GM10266 (cell line): ENCODE measurements around the gene KCTD16.

Experiments
- DNase-seq: peaks from one replicate; pipeline ENCODE4 v3.0.0; 2012; ENCODE audit errors: extremely low spot score
- TF ChIP-seq, protein P1 (sequence below): IDR thresholded peaks from 2 replicates; pipeline ENCODE4 v1.5.1; 2012; ENCODE audit warnings: mild to moderate bottlenecking, low read depth; ENCODE audit not compliant: control insufficient read depth, insufficient read depth; ENCODE audit errors: missing control alignments

KCTD16 gene

GRCh38 chr5:144304688-144305087, 134.0 kb downstream of the KCTD16 start:
- no peak for DNase-seq
- TF ChIP-seq, protein P1, sequence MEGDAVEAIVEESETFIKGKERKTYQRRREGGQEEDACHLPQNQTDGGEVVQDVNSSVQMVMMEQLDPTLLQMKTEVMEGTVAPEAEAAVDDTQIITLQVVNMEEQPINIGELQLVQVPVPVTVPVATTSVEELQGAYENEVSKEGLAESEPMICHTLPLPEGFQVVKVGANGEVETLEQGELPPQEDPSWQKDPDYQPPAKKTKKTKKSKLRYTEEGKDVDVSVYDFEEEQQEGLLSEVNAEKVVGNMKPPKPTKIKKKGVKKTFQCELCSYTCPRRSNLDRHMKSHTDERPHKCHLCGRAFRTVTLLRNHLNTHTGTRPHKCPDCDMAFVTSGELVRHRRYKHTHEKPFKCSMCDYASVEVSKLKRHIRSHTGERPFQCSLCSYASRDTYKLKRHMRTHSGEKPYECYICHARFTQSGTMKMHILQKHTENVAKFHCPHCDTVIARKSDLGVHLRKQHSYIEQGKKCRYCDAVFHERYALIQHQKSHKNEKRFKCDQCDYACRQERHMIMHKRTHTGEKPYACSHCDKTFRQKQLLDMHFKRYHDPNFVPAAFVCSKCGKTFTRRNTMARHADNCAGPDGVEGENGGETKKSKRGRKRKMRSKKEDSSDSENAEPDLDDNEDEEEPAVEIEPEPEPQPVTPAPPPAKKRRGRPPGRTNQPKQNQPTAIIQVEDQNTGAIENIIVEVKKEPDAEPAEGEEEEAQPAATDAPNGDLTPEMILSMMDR, result no peak

DNA sequence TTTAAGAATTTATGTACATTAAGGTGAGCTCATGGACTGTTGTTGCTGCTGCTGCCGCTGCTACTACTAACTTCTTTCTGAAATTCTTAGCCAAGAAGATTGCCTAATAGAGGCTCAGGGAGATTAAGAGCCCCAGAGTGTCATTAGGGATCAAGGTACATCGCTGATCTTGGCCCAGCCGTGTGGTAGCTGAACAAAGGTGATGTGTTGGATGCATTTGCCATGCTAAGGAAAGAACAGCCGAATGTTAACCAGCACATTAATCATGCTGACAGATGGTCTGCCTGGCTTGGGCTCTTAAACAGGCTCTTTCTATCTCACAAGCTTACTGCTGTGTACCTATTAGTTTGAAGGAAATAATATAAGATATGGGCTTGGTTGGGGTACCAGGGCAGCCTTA, 137.1 kb downstream of the KCTD16 start:
- TF ChIP-seq, protein P1, result no peak
- DNase-seq, result no peak

- no peak for DNase-seq
- TF ChIP-seq, protein P1, result no peak
Measured at GRCh38 chr5:144308174-144308573, 137.5 kb downstream of the KCTD16 start.

GRCh38 chr5:144308906-144309670, 138.4 kb downstream of the KCTD16 start:
- no peak for DNase-seq
- TF ChIP-seq, protein P1, result no peak

DNA sequence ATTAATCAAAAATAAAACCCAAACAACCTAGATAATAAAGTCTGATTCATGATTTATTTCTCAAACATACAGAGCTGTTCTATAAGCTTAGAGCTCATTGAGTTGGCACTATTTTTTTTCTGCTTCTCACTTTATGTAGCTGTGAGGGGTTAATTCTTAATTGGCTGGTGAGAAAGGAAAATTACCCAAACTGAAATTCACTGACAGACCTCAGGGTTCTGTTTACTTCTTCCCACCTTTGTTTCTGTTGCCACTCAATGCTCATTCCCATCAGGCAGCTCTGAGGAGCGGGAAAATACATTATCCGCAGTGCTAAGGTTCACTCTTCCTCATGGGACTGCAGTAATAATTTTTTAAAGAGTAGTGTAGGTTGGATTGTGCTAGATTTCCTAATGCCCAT, 139.9 kb downstream of the KCTD16 start:
- no peak for DNase-seq
- TF ChIP-seq, protein P1, result no peak

GRCh38 chr5:144313147-144313726, 142.6 kb downstream of the KCTD16 start:
- no peak for DNase-seq
- TF ChIP-seq, protein P1, result no peak

GRCh38 chr5:144315026-144315425, 144.4 kb downstream of the KCTD16 start:
- DNase-seq, result no peak
- TF ChIP-seq, protein P1, result no peak
